Esophagus squamous epithelium (tissue), 4 donors: ENCODE measurements around the gene RNFT1.
"Not testable (repeated sequence)": the region's sequence is repeated elsewhere in the genome, so short reads cannot be mapped to it uniquely, and the experiment has no call there.

Source experiments
- POLR2A ChIP-seq, 4 donors: fragments of 450-650 bp; IDR thresholded peaks; one replicate each; pipeline ENCODE4 v1.6.1; 2017; ENCODE audit warnings: antibody characterized with exemption in 4 of 4, mild to moderate bottlenecking in 4 of 4, moderate library complexity in 3 of 4
- TF ChIP-seq, protein P1 (sequence below), 6 experiments: fragments of 450-650 bp in 4 of 6; fragments of 200-600 bp in 2 of 6; sonication (generic) in 2 of 6; IDR thresholded peaks; one replicate each; pipeline ENCODE4 v1.5.1; 2016 to 2019; ENCODE audit warnings: antibody characterized with exemption in 6 of 6, mild to moderate bottlenecking in 4 of 6, moderate library complexity in 4 of 6

DNA sequence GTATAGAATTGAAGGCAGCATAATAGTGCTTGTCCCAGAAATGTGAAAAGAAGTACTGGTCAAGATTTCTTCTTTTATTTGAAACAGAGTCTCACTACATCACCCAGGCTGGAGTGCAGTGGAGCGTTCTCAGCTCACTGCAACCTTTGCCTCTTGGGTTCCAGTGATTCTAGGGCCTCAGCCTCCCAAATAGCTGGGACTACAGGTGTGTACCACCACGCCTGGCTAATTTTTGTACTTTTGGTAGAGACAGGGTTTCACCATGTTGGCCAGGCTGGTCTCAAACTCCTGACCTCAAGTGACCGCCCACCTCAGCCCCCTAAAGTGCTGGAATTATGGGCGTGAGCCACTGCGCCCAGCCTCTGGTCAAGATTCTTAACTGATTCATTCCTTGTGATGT, 43.9 kb downstream of the RNFT1 start:
- TF ChIP-seq, protein P1, sequence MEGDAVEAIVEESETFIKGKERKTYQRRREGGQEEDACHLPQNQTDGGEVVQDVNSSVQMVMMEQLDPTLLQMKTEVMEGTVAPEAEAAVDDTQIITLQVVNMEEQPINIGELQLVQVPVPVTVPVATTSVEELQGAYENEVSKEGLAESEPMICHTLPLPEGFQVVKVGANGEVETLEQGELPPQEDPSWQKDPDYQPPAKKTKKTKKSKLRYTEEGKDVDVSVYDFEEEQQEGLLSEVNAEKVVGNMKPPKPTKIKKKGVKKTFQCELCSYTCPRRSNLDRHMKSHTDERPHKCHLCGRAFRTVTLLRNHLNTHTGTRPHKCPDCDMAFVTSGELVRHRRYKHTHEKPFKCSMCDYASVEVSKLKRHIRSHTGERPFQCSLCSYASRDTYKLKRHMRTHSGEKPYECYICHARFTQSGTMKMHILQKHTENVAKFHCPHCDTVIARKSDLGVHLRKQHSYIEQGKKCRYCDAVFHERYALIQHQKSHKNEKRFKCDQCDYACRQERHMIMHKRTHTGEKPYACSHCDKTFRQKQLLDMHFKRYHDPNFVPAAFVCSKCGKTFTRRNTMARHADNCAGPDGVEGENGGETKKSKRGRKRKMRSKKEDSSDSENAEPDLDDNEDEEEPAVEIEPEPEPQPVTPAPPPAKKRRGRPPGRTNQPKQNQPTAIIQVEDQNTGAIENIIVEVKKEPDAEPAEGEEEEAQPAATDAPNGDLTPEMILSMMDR (IDR thresholded peaks at IDR 0.05): not testable (repeated sequence)
- TF ChIP-seq POLR2A (IDR thresholded peaks at IDR 0.05): not testable (repeated sequence)
